Astrocyte of the hippocampus (primary cell): ENCODE measurements around the gene ACVRL1.

ENCODE experiments used
- DNase-seq: peaks from one replicate; pipeline ENCODE4 v3.0.0; 2011; ENCODE audit warnings: low read depth, low spot score

Gene ACVRL1

GRCh38 chr12:51915951-51916350 is 8.6 kb downstream of the ACVRL1 start:
- DNase-seq, result no peak

GRCh38 chr12:51917041-51917590 is 9.8 kb downstream of the ACVRL1 start:
- no peak for DNase-seq

GRCh38 chr12:51917746-51918453 is 10.6 kb downstream of the ACVRL1 start:
- DNase-seq, result no peak

DNA sequence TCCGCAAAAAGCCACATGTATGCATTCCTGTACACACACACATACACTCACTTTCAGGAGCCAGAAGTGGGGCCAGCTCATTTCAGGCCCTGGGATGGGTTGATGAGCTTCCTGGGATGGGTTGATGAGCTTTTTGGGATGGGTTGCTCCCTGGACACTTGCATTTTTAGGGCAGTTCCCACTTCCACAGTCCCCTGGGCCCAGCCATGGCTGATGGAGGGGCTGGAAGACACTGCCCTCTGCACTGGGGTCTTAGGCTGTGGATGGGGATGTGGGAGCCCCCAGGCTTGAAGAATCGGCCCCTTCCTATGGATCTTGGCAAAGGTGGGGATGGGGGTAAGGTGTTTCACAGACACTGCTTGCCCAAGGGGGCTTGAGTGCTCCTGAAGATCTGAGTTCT is 12.7 kb downstream of the ACVRL1 start:
- DNase-seq, result no peak

- DNase-seq, result no peak
Measured at GRCh38 chr12:51921017-51921725, 13.9 kb downstream of the ACVRL1 start.

GRCh38 chr12:51922146-51922545 is 14.8 kb downstream of the ACVRL1 start:
- DNase-seq, result no peak

DNA sequence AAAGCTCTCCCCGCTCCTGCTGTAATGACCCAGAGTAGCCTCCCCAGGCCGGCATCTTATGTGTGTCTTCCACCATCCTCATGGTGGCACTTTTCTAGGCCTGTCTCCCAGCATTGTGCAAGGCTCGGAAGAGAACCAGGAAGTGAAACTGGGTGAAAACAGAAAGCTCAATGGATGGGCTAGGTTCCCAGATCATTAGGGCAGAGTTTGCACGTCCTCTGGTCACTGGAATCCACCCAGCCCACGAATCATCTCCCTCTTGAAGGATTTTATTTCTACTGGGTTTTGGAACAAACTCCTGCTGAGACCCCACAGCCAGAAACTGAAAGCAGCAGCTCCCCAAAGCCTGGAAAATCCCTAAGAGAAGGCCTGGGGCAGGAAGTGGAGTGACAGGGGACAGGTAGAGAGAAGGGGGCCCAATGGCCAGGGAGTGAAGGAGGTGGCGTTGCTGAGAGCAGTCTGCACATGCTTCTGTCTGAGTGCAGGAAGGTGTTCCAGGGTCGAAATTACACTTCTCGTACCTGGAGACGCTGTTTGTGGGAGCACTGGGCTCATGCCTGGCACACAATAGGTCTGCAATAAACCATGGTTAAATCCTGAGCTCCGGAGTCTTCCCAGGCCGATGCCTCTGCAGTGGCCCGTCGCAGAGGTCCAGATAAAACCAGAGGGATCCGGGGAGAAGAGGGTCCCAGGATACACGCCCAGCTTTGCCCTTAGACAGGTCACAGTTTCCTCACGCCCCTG is 15.6 kb downstream of the ACVRL1 start:
- DNase-seq, result peak; percentile 42

GRCh38 chr12:51923506-51924365 is 16.4 kb downstream of the ACVRL1 start:
- DNase-seq, result peak; percentile 49

DNA sequence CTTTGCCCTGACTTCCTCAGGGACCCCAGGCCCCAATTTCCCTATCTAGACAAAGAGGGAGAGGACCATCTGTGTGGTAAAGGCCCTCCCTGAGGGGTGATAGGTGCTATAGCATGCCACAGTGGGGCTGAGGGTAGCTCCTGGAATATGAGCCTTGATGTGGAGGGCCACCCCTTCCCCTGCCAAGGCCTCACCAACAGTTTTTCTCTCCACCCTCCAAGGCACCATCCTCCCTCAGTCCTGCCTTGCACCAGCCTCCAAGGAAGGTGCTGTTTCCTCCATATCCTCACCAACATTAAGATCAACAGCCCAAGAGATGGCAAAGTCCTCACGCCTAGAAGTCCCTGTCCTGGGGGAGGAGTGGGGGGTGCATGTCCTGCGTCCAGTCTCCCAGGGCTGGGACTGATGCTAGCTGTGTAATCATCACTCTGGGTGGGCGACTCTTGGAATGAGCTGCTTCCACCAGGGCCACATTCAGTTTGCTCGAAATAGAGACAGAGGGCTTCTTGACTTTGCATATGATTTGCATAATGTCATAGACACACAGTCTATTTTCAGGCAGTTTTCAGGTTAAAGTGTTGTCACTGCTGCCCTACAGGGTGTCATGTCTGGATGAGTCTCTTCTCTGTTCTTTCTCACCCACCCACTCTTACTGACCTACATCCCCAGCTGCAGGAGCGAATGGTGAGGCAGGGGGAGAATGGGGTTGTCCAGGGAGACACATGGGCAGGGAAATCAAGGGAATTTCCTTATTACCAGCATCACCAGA is 17.4 kb downstream of the ACVRL1 start:
- DNase-seq, result no peak

GRCh38 chr12:51925346-51926063 is 18.2 kb downstream of the ACVRL1 start:
- no peak for DNase-seq

DNA sequence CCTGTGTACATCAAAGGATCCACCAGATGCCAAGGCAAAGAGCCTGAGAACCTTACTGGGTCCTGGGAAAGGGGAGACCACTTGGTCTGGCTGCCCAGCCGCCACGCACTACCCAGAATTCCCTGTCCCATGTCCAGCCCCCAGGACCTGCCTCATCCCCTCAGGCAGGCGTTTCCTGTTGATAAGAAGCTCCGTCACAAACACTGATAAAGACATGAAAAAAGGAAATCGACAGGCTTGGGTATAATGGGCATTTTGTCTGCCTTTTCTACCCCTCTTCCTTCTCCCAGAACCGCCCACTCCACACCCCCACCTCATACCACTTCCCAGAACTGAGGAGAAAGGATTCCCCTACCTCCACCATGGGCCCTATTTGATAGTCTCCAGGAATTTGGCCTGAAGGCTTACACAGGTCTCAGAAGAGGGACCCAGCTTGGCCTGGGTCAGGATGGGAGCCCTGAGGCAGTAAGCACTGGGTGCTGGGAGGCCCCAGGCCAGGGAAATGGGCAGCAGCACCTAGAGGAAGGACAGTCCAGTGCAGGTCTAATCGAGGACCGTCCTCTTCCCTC is 18.8 kb downstream of the ACVRL1 start:
- no peak for DNase-seq

GRCh38 chr12:51926718-51927117 is 19.4 kb downstream of the ACVRL1 start:
- DNase-seq, result peak; percentile 30

DNA sequence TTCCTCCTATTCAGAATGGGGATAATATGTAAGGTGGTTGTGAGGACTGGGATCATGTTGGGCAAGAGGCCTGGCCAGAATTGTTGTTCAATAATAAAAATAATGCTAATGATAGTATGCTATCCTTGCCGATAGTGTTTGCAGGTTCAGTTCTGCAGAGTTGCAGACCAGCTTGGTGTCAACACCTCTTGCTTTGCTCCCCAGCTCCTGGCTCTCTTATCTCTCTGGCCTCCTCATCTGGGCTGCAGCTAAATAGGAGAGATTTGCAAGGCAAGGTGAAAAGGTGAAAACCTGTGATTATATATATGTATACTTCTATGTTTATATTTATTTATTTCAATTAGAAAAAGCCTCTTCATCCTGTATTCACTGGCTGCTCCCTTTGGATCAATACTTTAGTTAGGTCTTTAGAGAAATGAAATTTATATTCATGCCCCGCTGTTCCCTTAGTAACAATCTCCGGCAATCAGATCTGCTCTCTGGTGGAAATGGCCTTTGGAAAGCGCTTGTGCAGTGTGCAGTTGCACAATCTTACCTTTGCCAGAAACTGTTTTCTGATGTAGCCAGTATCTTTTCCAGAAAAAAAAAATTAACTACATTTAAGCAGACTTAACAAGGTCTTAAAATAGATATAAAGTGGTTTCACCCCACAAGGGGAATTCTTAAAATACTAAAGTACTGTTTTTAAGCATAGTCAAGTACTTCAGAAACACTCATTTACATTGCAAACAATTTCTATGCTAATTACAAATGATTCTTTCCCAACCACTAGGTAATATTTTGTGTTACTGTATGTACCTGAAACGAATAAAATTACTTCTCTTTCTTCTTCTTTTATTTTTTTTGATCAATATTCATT is 25.1 kb downstream of the ACVRL1 start:
- DNase-seq, result no peak

DNA sequence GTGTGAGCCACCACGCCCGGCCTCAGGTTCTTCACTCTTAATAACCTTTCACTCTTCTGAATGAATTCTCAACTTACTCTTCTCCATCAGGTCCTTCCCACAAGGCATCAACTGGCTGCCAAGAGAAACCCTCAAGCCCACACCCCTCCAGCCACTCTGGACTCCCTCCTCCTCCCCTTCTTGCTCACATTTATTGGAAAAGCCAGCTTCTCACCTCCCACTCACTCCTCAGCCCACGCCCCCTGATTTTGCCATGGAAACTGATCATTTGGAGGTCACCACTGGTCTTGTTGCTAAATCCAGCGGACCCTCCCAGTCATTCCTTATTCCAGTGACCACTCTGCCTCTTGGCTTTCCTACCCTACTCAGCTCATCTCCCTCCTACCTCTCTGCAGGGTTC is 26.8 kb downstream of the ACVRL1 start:
- no peak for DNase-seq

DNA sequence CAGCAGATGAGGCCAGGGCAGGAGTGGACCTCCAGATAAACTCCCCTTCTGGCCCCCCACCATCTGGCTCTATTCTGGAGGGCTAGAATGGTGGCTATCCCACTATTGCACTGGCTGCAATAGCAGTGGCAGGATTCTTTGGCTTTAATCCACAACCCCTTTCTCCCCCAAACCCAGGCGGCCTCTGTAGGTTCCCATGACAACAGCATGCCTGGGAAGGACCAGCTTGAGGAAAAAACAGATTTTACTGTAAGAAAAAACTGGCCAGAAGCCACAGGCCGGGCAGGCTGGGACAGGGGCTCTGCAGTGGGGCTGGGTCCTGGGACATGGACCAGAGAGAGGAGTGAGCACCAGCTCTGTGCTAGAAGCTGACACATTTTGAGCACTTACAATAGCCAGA is 30.6 kb downstream of the ACVRL1 start:
- no peak for DNase-seq

- no peak for DNase-seq
Measured at GRCh38 chr12:51938726-51939125, 31.4 kb downstream of the ACVRL1 start.

DNA sequence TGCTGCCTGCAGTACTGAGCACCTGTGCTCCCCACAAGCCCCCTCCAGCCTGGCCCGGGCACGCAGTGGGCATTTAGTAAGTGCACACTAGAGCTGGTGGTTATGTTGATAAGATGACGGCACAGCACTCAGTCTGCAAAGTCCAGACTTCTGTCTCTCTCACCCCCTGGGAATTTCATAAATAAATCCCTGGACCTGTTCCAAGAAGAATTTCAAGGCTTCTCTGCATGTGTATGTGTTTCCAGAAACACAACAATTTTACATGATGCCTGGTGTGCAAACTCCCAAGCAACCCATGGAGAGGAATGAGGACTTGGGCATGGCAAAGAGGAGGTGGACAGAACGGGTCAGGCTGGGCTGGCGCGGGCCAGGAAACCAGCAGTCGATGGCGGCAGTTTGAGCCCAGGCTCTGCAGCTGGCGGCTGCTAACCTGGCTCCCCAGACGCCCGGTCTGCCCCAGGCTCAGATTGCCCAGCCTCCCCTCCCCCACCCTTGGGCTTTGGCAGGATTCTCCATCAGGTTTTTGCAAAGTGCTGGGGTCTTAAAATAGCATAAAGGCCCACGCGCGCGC is 33.8 kb downstream of the ACVRL1 start:
- DNase-seq, result no peak

DNA sequence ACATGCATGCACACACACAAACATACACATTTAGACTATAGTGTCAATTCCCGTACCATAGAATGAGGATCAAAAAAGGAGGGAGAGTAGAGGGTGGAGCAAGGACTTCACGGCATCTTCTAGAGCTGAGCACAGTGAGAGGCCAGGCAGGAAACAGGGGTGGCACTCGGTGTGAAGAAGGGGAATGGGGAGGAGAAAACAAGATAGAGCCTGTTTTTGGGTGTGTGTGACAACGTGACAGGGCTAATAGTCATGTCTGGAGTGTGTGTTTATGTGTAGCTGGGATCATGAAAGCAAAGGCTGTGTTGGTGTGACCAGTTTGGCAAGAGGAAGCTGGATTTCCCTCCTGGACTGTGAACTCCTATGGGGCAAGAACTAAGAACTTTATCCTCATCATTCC is 34.3 kb downstream of the ACVRL1 start:
- no peak for DNase-seq
